Neural progenitor cell (in vitro differentiated cells): ENCODE measurements around the gene LGI1.

ENCODE experiments used
- EZH2 ChIP-seq: fragments of 200-600 bp; sonication (generic); IDR thresholded peaks from 2 replicates; pipeline ENCODE4 v1.6.1; 2017; ENCODE audit warnings: antibody characterized with exemption, mild to moderate bottlenecking, moderate library complexity
- TF ChIP-seq, protein P1 (sequence below): fragments of 200-600 bp; sonication (generic); IDR thresholded peaks from 2 replicates; pipeline ENCODE4 v1.5.1; 2017; ENCODE audit warnings: antibody characterized with exemption, mild to moderate bottlenecking

DNA sequence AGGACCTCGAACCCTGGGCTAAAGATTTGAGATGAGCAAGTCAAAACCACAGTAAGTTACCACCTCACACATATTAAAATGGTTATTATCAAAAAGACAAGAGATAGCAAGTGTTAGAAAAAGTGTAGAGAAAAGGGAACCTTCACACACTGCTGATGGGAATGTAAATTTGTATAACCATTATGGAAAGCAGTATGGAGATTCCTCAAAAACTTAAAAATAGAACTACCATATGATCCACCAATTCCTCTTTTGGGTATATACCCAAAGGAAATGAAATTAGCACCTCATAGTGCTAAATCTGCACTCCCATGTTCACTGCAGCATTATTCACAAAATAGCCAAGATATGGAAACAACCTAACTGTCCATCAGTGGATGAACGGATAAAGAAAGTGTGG, 34.6 kb upstream of the LGI1 start:
- TF ChIP-seq, protein P1, sequence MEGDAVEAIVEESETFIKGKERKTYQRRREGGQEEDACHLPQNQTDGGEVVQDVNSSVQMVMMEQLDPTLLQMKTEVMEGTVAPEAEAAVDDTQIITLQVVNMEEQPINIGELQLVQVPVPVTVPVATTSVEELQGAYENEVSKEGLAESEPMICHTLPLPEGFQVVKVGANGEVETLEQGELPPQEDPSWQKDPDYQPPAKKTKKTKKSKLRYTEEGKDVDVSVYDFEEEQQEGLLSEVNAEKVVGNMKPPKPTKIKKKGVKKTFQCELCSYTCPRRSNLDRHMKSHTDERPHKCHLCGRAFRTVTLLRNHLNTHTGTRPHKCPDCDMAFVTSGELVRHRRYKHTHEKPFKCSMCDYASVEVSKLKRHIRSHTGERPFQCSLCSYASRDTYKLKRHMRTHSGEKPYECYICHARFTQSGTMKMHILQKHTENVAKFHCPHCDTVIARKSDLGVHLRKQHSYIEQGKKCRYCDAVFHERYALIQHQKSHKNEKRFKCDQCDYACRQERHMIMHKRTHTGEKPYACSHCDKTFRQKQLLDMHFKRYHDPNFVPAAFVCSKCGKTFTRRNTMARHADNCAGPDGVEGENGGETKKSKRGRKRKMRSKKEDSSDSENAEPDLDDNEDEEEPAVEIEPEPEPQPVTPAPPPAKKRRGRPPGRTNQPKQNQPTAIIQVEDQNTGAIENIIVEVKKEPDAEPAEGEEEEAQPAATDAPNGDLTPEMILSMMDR = no peak
- TF ChIP-seq EZH2 = no peak
